Adrenal gland (tissue), 12 donors: Measurements from ENCODE around the gene LONRF2. TPM values are rescaled to one million over a fixed set of nuclear protein-coding genes. Genes with fewer than 3 reads are reported as not detected.
"Not testable (repeated sequence)": the region's sequence is repeated elsewhere in the genome, so short reads cannot be mapped to it uniquely, and the experiment has no call there.

Experiments used
- DNase-seq, 7 donors: peaks; one replicate each; pipeline ENCODE4 v3.0.0-alpha.2; 2019 to 2020
- H3K27ac ChIP-seq, 5 donors: fragments of 200-600 bp; sonication (generic) in 4 of 5; 1 replicate in 3 of 5; 2 replicates in 2 of 5; pipeline versions ENCODE4 v1.5.1 to v1.8.0; 2016 to 2020; ENCODE audit warnings: mild to moderate bottlenecking in 1 of 5
- H3K27me3 ChIP-seq: fragments of 200-600 bp; 2 replicates; pipeline ENCODE4 v1.8.0; 2021
- H3K36me3 ChIP-seq, 2 donors: fragments of 200-600 bp; replicated peaks in 1 of 2; 1 replicate in 1 of 2; 2 replicates in 1 of 2; pipeline versions ENCODE4 v1.5.1 to v1.8.0; 2018 to 2022
- H3K4me1 ChIP-seq, 2 donors: fragments of 200-600 bp; replicated peaks in 1 of 2; 1 replicate in 1 of 2; 2 replicates in 1 of 2; pipeline versions ENCODE4 v1.5.1 to v1.8.0; 2018 to 2021
- H3K4me3 ChIP-seq, 4 donors: fragments of 200-600 bp; sonication (generic) in 3 of 4; one replicate each; pipeline ENCODE4 v1.5.1; 2016 to 2018
- H3K9me3 ChIP-seq, 3 donors: fragments of 200-600 bp; sonication (generic) in 1 of 3; replicated peaks in 1 of 3; 1 replicate in 2 of 3; 2 replicates in 1 of 3; pipeline versions ENCODE4 v1.5.1 to v1.8.0; 2016 to 2021
- CTCF ChIP-seq, 6 experiments: fragments of 450-650 bp in 4 of 6; fragments of 200-600 bp in 2 of 6; sonication (generic) in 1 of 6; IDR thresholded peaks; 1 replicate in 5 of 6; 2 replicates in 1 of 6; pipeline versions ENCODE4 v1.5.1 to v1.8.0; 2016 to 2021; ENCODE audit warnings: antibody characterized with exemption in 6 of 6, mild to moderate bottlenecking in 2 of 6, moderate library complexity in 1 of 6
- POLR2A ChIP-seq, 2 donors: fragments of 450-650 bp; IDR thresholded peaks; one replicate each; pipeline ENCODE4 v1.6.1; 2017; ENCODE audit warnings: antibody characterized with exemption in 2 of 2, mild to moderate bottlenecking in 2 of 2, moderate library complexity in 1 of 2
- WGBS, 4 donors: extraction: QIAGEN DNeasy Blood & Tissue Kit in 2 of 4; methylation state at CpG; one replicate each; pipeline versions ENCODE4 v1.1.5 to v1.1.7; 2013 to 2017; 5-methylcytosine and 5-hydroxymethylcytosine counted together
- intact Hi-C, 2 donors: fragments of 100-400 bp; cut with DNase I; formaldehyde crosslinking; loops; one replicate each; pipeline versions ENCODE4 v1.14.1 to v1.15.0; 2022 to 2023
- polyA plus RNA-seq, 3 donors: library from polyadenylated mRNA; stranded (reverse); fragments of 200-250 nt in 2 of 3; fragments of 350-450 nt in 1 of 3; fragmentation: Illumina TruSeq in 1 of 3; extraction: RNeasy Lipid Tissue Mini Kit (QIAGEN cat#74804) in 1 of 3; gene quantifications; one replicate each; pipeline ENCODE4 v1.2.3, GENCODE V29; 2013 to 2014
- total RNA-seq, 9 donors: library from RNA; depleted of rRNA in 4 of 9; stranded (reverse); fragments of >200 nt in 4 of 9; fragments of 120-200 nt in 1 of 9; fragmentation: NEBNext Ultra II Directional in 1 of 9; extraction: Animal tissue kit (Norgen Biotek cat#: 25700) in 1 of 9; gene quantifications; one replicate each; pipeline versions ENCODE4 v1.1.0 to v1.2.4, GENCODE V29; 2013 to 2023
- donor health status: healthy with polysubstance abuse.
- donor health status: Bipolar disorder and iron deficiency.
- donor health status: DM: yes; HTN: yes; CAD: no.
- donor health status: DM: no; HTN: no; CAD: no.
- donor health status: DM: no; HTN: no; CAD: no.
- donor health status: DM: yes; HTN: yes; CAD: no.

Gene LONRF2
- total and polyA plus RNA-seq, 12 donors, result 8.1 to 110 (median 43.0) TPM

GRCh38 chr2:100344433-100344832, 22.1 kb upstream of the LONRF2 start:
- TF ChIP-seq POLR2A (IDR thresholded peaks at IDR 0.05) (no peak), CTCF (IDR thresholded peaks at IDR 0.05) (no peak)
- no peaks in the 10 kb centered on the region for H3K27me3 ChIP-seq
- no peak overlapping the region for H3K27ac ChIP-seq
- H3K36me3 ChIP-seq, result no peaks in the 10 kb centered on the region
- intact Hi-C loops, result no loop called here
- H3K4me1 ChIP-seq, result no peaks in the 10 kb centered on the region
- H3K9me3 ChIP-seq, result no peaks in the 10 kb centered on the region
- no peak for DNase-seq
- no peak overlapping the region for H3K4me3 ChIP-seq
- WGBS, 4 donors, result 80 to 93% (median 85%) methylated on average over 2 to 4 of the region's 4 CpGs

- H3K27me3 ChIP-seq, DNase-seq, H3K4me3 ChIP-seq, intact Hi-C loops, H3K36me3 ChIP-seq, H3K27ac ChIP-seq, H3K9me3 ChIP-seq, H3K4me1 ChIP-seq: not testable (repeated sequence)
- whole genome bisulfite sequencing, 4 donors, result 91 to 100% (median 93%) methylated on average over 2 of the region's 2 CpGs
Measured at GRCh38 chr2:100342466-100342865, 20.2 kb upstream of the LONRF2 start.

- DNase-seq, result no peak
- Histone ChIP-seq H3K4me1 (no peaks in the 10 kb centered on the region), H3K9me3 (no peaks in the 10 kb centered on the region), H3K27me3 (no peaks in the 10 kb centered on the region), H3K36me3 (no peaks in the 10 kb centered on the region), H3K4me3 (no peak overlapping the region), H3K27ac (no peak overlapping the region)
- TF ChIP-seq POLR2A (IDR thresholded peaks at IDR 0.05) (no peak), CTCF (IDR thresholded peaks at IDR 0.05) (no peak)
- intact Hi-C loops, result no loop called here
- 84 to 91% (median 88%) methylated on average over 2 to 5 of the region's 5 CpGs for WGBS, 4 donors
Measured at GRCh38 chr2:100339823-100340222, 17.5 kb upstream of the LONRF2 start.

- no peak overlapping the region for H3K4me3 ChIP-seq
- no peaks in the 10 kb centered on the region for H3K9me3 ChIP-seq
- no peaks in the 10 kb centered on the region for H3K36me3 ChIP-seq
- no peak for TF ChIP-seq POLR2A (IDR thresholded peaks at IDR 0.05)
- no peak for TF ChIP-seq CTCF (IDR thresholded peaks at IDR 0.05)
- H3K4me1 ChIP-seq, result no peaks in the 10 kb centered on the region
- intact Hi-C loops, result no loop called here
- H3K27me3 ChIP-seq, result no peaks in the 10 kb centered on the region
- no peak for DNase-seq
- 86 to 95% (median 87%) methylated on average over 2 of the region's 2 CpGs for WGBS, 4 donors
- no peak overlapping the region for H3K27ac ChIP-seq
Measured at GRCh38 chr2:100334929-100335328, 12.6 kb upstream of the LONRF2 start.

- TF ChIP-seq CTCF (IDR thresholded peaks at IDR 0.05), result no peak
- TF ChIP-seq POLR2A (IDR thresholded peaks at IDR 0.05), result no peak
- 86 to 91% (median 89%) methylated on average over 4 of the region's 4 CpGs for WGBS, 4 donors
- H3K4me1 ChIP-seq, result peaks cover 0 to 6% of the 10 kb centered on the region in 2 donors
- H3K4me3 ChIP-seq, result no peak overlapping the region
- H3K27ac ChIP-seq, result no peak overlapping the region
- no peak for DNase-seq
- no peaks in the 10 kb centered on the region for H3K9me3 ChIP-seq
- no peaks in the 10 kb centered on the region for H3K36me3 ChIP-seq
- no peaks in the 10 kb centered on the region for H3K27me3 ChIP-seq
- intact Hi-C loops, result no loop called here
Measured at GRCh38 chr2:100327742-100328141, 5.4 kb upstream of the LONRF2 start.
